DND-41 (cell line): Measurements from ENCODE around the gene AKR7A2.

Source experiments
- CTCF ChIP-seq: IDR thresholded peaks from 2 replicates; pipeline ENCODE4 v1.5.1; 2012; ENCODE audit warnings: borderline replicate concordance, low read length, moderate library complexity, mild to moderate bottlenecking; ENCODE audit not compliant: poor library complexity, severe bottlenecking; ENCODE audit errors: extremely low read depth
- EZH2 ChIP-seq: IDR thresholded peaks from 3 replicates; pipeline ENCODE4 v1.6.1; 2012; ENCODE audit warnings: borderline replicate concordance, low read depth, mild to moderate bottlenecking, moderate library complexity, low read length, inconsistent platforms; ENCODE audit not compliant: severe bottlenecking

- TF ChIP-seq CTCF (no peak), EZH2 (no peak)
Observed at GRCh38 chr1:19356266-19356665, 44.3 kb upstream of the AKR7A2 start.
